BLaER1 (cell line): ENCODE data around the gene WDHD1.
"Not testable (repeated sequence)": the region's sequence is repeated elsewhere in the genome, so short reads cannot be mapped to it uniquely, and the experiment has no call there.

Source experiments
- H3K27ac ChIP-seq: shearing (Covaris generic); formaldehyde crosslinking; 2 replicates; pipeline ENCODE4 v1.8.1; 2022
- H3K27me3 ChIP-seq: shearing (Covaris generic); formaldehyde crosslinking; 2 replicates; pipeline ENCODE4 v1.8.1; 2022
- H3K36me3 ChIP-seq: shearing (Covaris generic); formaldehyde crosslinking; 2 replicates; pipeline ENCODE4 v1.8.1; 2022
- H3K4me1 ChIP-seq: shearing (Covaris generic); formaldehyde crosslinking; 2 replicates; pipeline ENCODE4 v1.8.1; 2022
- H3K4me2 ChIP-seq: shearing (Covaris generic); formaldehyde crosslinking; 2 replicates; pipeline ENCODE4 v1.8.1; 2022
- H3K4me3 ChIP-seq: shearing (Covaris generic); formaldehyde crosslinking; 2 replicates; pipeline ENCODE4 v1.8.1; 2022
- H3K9ac ChIP-seq: shearing (Covaris generic); formaldehyde crosslinking; 2 replicates; pipeline ENCODE4 v1.8.1; 2022
- H3K9me3 ChIP-seq: shearing (Covaris generic); formaldehyde crosslinking; 2 replicates; pipeline ENCODE4 v1.8.1; 2022
- H4K20me1 ChIP-seq: shearing (Covaris generic); formaldehyde crosslinking; 2 replicates; pipeline ENCODE4 v1.8.1; 2022
- Cebpa-rat ChIP-seq: shearing (Covaris generic); IDR thresholded peaks from 2 replicates; pipeline ENCODE4 v1.8.1; 2022

The WDHD1 gene

GRCh38 chr14:55025948-55026347 lies 951 bp downstream of the WDHD1 start:
- peak overlapping the region; percentile 87 for H3K9ac ChIP-seq
- peak overlapping the region; percentile 91 for H3K27ac ChIP-seq
- no peaks in the 10 kb centered on the region for H3K9me3 ChIP-seq
- H3K36me3 ChIP-seq: peaks cover 30% of the 10 kb centered on the region
- H4K20me1 ChIP-seq: peaks cover 29% of the 10 kb centered on the region
- peak overlapping the region; percentile 80 for H3K4me3 ChIP-seq
- peaks cover 39% of the 10 kb centered on the region for H3K4me1 ChIP-seq
- TF ChIP-seq Cebpa-rat: no peak
- no peaks in the 10 kb centered on the region for H3K27me3 ChIP-seq
- peak overlapping the region; percentile 84 for H3K4me2 ChIP-seq

GRCh38 chr14:55024365-55024764 lies 2.5 kb downstream of the WDHD1 start:
- H3K27ac ChIP-seq, H3K27me3 ChIP-seq, H3K4me3 ChIP-seq, H3K4me2 ChIP-seq, H3K9ac ChIP-seq, H3K9me3 ChIP-seq: not testable (repeated sequence)
- peaks cover 20% of the 10 kb centered on the region for H4K20me1 ChIP-seq
- H3K4me1 ChIP-seq: peaks cover 23% of the 10 kb centered on the region
- peaks cover 45% of the 10 kb centered on the region for H3K36me3 ChIP-seq

DNA sequence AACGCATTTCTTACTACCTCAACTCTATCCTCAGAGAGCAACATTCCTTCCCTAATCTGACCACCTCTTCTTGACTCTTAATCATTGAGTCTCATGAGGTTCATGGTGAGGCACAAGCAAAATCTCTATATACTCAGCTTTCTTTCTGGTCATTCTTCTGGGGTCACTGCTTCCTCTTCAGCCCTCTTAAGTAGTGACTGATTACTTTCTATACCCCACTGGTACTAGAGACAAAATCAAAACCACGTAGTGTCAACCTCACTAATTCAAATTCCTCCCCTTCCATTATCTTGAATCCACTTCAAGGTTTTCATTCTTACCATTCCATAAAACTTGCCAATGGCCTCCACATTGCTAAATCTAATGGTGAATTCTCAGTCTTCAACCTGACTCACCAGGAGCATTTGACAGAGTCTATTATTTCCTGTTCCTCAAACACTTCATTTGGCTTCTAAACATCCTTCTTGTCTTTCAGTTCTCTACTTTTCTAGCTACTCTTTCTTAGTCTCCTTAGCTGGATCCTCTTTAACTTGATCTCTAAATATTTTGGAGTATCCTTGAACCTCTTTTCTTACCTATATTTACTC lies 6.8 kb downstream of the WDHD1 start:
- no peaks in the 10 kb centered on the region for H3K4me1 ChIP-seq
- no peak overlapping the region for H3K27ac ChIP-seq
- H4K20me1 ChIP-seq: peaks cover 7% of the 10 kb centered on the region; the same call in 1 of the 2 replicates
- no peaks in the 10 kb centered on the region for H3K27me3 ChIP-seq
- no peak overlapping the region for H3K9ac ChIP-seq
- H3K9me3 ChIP-seq: no peaks in the 10 kb centered on the region
- TF ChIP-seq Cebpa-rat: no peak
- H3K36me3 ChIP-seq: peaks cover 74% of the 10 kb centered on the region
- no peak overlapping the region for H3K4me2 ChIP-seq
- H3K4me3 ChIP-seq: no peak overlapping the region

- H3K4me2 ChIP-seq: no peak overlapping the region
- no peak overlapping the region for H3K9ac ChIP-seq
- H3K27me3 ChIP-seq: no peaks in the 10 kb centered on the region
- no peak for TF ChIP-seq Cebpa-rat
- H3K9me3 ChIP-seq: no peaks in the 10 kb centered on the region
- H4K20me1 ChIP-seq: peaks cover 7% of the 10 kb centered on the region; the same call in 1 of the 2 replicates
- H3K27ac ChIP-seq: no peak overlapping the region
- H3K4me1 ChIP-seq: no peaks in the 10 kb centered on the region
- H3K36me3 ChIP-seq: peaks cover 71% of the 10 kb centered on the region
- H3K4me3 ChIP-seq: no peak overlapping the region
Measured at GRCh38 chr14:55015006-55015405, 11.9 kb downstream of the WDHD1 start.

DNA sequence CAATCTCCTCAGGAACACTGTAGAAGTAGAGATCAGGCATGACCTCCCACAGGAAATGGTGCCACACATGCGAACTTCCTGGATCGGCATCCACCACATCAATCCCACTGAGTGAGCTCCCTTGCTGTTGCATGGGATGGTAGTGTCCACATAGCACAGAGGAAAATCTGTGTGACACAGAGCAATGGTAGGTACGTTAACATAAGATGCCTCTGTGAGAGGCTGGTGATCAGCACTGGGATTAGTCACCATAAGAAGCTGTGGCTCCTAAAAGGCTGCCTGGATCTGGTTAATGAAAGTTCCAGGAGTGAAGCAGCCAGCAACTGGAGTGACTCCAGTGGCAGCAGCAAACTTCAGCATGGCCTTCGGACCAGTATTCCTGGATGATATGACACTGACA lies 21.8 kb downstream of the WDHD1 start:
- Histone ChIP-seq H3K9ac (no peak overlapping the region), H3K36me3 (peaks cover 81% of the 10 kb centered on the region), H3K4me2 (no peak overlapping the region), H3K4me1 (peaks cover 5% of the 10 kb centered on the region; the same call in 1 of the 2 replicates), H3K9me3 (no peaks in the 10 kb centered on the region), H3K27ac (no peak overlapping the region), H3K27me3 (no peaks in the 10 kb centered on the region), H3K4me3 (no peak overlapping the region), H4K20me1 (no peaks in the 10 kb centered on the region)
- no peak for TF ChIP-seq Cebpa-rat

DNA sequence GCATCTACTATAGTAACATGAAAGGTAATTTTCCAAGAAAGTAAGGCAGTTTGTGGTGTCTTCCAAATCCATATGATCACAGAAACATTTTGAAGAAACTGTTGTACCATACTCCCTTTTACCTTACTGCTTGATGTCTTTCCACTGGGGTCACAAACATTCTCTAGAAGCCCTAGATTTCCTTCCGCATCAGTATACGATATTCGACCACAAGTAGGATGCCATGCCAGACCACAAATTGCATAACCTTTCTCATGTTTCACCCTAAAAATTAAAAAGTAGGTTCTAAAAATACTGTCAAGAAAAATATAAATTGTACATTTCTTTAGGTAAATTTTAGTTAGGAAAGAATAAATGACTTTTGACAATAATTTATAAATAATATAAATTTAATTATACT lies 26.5 kb downstream of the WDHD1 start:
- H3K4me1 ChIP-seq: peaks cover 5% of the 10 kb centered on the region; the same call in 1 of the 2 replicates
- no peak overlapping the region for H3K27ac ChIP-seq
- no peaks in the 10 kb centered on the region for H3K27me3 ChIP-seq
- H3K36me3 ChIP-seq: peaks cover 79% of the 10 kb centered on the region
- no peaks in the 10 kb centered on the region for H4K20me1 ChIP-seq
- no peak overlapping the region for H3K9ac ChIP-seq
- no peak overlapping the region for H3K4me3 ChIP-seq
- H3K4me2 ChIP-seq: no peak overlapping the region
- no peak for TF ChIP-seq Cebpa-rat
- H3K9me3 ChIP-seq: no peaks in the 10 kb centered on the region

DNA sequence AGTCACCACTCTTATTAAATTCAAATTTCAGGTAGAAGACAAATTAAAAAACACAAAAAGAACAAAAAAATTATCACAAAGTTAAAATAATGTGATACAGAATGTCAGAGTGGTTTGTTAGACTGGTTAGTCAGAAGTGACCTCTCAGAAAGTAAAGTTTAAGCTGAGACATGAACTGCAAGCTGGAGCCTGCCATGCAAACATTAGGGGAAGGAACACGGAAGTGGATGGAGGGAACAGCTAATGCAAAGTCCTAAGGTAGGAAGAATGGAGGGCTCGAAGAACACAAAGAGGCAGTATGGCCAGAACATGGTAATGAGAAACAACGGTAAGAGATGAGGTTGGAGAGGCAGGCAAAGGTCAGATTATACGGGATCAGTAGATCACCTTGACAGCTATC lies 41.7 kb downstream of the WDHD1 start:
- H3K4me2 ChIP-seq: no peak overlapping the region
- H3K36me3 ChIP-seq: peaks cover 89% of the 10 kb centered on the region
- no peak overlapping the region for H3K27ac ChIP-seq
- H3K4me3 ChIP-seq: no peak overlapping the region
- H3K9me3 ChIP-seq: no peaks in the 10 kb centered on the region
- H3K27me3 ChIP-seq: no peaks in the 10 kb centered on the region
- no peaks in the 10 kb centered on the region for H3K4me1 ChIP-seq
- H3K9ac ChIP-seq: no peak overlapping the region
- TF ChIP-seq Cebpa-rat: no peak
- no peaks in the 10 kb centered on the region for H4K20me1 ChIP-seq

DNA sequence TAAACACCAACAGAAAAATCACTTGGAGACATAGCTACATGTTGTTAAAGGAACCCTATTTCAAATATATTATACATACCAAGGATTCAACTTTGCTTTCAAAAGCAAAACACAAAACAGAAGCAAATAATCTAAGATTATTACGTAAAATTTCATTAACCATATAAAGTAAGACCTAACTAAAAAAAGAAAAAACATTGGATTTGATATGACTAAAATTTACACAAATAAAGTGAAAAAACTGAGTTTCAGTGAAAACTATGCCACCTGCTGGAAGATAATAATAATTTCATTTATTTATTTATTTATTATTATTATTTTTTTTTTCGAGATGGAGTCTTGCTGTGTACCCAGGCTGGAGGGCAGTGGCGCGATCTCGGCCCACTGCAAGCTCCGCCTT lies 45.2 kb downstream of the WDHD1 start:
- peaks cover 85% of the 10 kb centered on the region for H3K36me3 ChIP-seq
- H3K4me1 ChIP-seq: no peaks in the 10 kb centered on the region
- no peaks in the 10 kb centered on the region for H3K9me3 ChIP-seq
- no peaks in the 10 kb centered on the region for H3K27me3 ChIP-seq
- H3K27ac ChIP-seq: no peak overlapping the region
- TF ChIP-seq Cebpa-rat: no peak
- no peak overlapping the region for H3K9ac ChIP-seq
- no peaks in the 10 kb centered on the region for H4K20me1 ChIP-seq
- no peak overlapping the region for H3K4me3 ChIP-seq
- no peak overlapping the region for H3K4me2 ChIP-seq

GRCh38 chr14:54979039-54979438 lies 47.9 kb downstream of the WDHD1 start:
- Histone ChIP-seq H3K36me3 (peaks cover 82% of the 10 kb centered on the region), H3K9me3 (no peaks in the 10 kb centered on the region), H4K20me1 (no peaks in the 10 kb centered on the region), H3K27me3 (no peaks in the 10 kb centered on the region), H3K4me1 (no peaks in the 10 kb centered on the region), H3K9ac (no peak overlapping the region), H3K4me3 (no peak overlapping the region), H3K27ac (no peak overlapping the region), H3K4me2 (no peak overlapping the region)
- TF ChIP-seq Cebpa-rat: no peak

DNA sequence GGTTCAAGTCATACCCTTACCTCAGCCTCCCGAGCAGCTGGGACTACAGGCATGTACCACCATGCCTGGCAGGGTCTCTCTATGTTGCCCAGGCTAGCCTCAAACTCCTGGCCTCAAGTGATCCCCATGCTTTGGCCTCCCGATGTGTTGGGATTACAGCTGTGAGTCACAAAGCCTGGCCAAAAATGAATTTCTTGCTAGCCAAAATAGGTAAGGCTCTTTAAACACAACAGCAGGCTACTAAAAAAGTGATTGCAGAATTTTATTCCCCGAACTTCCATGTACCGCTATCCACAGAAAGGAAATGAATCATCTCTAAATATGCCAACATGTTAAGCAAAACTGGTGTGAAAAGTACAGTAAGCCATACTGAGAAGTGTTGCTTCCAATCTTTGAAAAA lies 50.6 kb downstream of the WDHD1 start:
- no peak overlapping the region for H3K4me2 ChIP-seq
- peaks cover 77% of the 10 kb centered on the region for H3K36me3 ChIP-seq
- no peak overlapping the region for H3K9ac ChIP-seq
- H3K4me3 ChIP-seq: no peak overlapping the region
- H4K20me1 ChIP-seq: no peaks in the 10 kb centered on the region
- no peaks in the 10 kb centered on the region for H3K4me1 ChIP-seq
- 0 out of 2 replicates have a peak, but pooled peaks cover 10% of the 10 kb centered on the region for H3K9me3 ChIP-seq
- H3K27ac ChIP-seq: no peak overlapping the region
- TF ChIP-seq Cebpa-rat: no peak
- H3K27me3 ChIP-seq: no peaks in the 10 kb centered on the region

GRCh38 chr14:54975856-54976255 lies 51.0 kb downstream of the WDHD1 start:
- TF ChIP-seq Cebpa-rat: no peak
- peaks cover 76% of the 10 kb centered on the region for H3K36me3 ChIP-seq
- H4K20me1 ChIP-seq: no peaks in the 10 kb centered on the region
- no peak overlapping the region for H3K4me3 ChIP-seq
- no peak overlapping the region for H3K27ac ChIP-seq
- 0 out of 2 replicates have a peak, but pooled peaks cover 10% of the 10 kb centered on the region for H3K9me3 ChIP-seq
- no peaks in the 10 kb centered on the region for H3K4me1 ChIP-seq
- H3K9ac ChIP-seq: no peak overlapping the region
- no peak overlapping the region for H3K4me2 ChIP-seq
- H3K27me3 ChIP-seq: no peaks in the 10 kb centered on the region
